Hepatocyte (in vitro differentiated cells): ENCODE measurements around the gene PALLD. TPM values are rescaled to one million over a fixed set of nuclear protein-coding genes. Genes with fewer than 3 reads are reported as not detected.

Source experiments
- DNase-seq: peaks from one replicate; pipeline ENCODE4 v3.0.0-alpha.2; 2016; ENCODE audit warnings: low spot score
- H2AFZ ChIP-seq: fragments of 200-600 bp; sonication (generic); 2 replicates; pipeline ENCODE4 v1.6.0; 2016; ENCODE audit warnings: antibody characterized with exemption, mild to moderate bottlenecking
- H3K27ac ChIP-seq: fragments of 200-600 bp; sonication (generic); 2 replicates; pipeline ENCODE4 v1.5.1; 2016; ENCODE audit warnings: mild to moderate bottlenecking
- H3K27me3 ChIP-seq: fragments of 200-600 bp; sonication (generic); 2 replicates; pipeline ENCODE4 v1.6.1; 2016
- H3K36me3 ChIP-seq: fragments of 200-600 bp; sonication (generic); replicated peaks from 2 replicates; pipeline ENCODE4 v1.5.1; 2016; ENCODE audit warnings: low read depth; ENCODE audit not compliant: insufficient read depth
- H3K4me1 ChIP-seq: fragments of 200-600 bp; sonication (generic); 2 replicates; pipeline ENCODE4 v1.5.1; 2016; ENCODE audit warnings: mild to moderate bottlenecking, moderate library complexity; ENCODE audit not compliant: insufficient read depth
- H3K4me2 ChIP-seq: fragments of 200-600 bp; sonication (generic); 2 replicates; pipeline ENCODE4 v1.6.0; 2016
- H3K4me3 ChIP-seq: fragments of 200-600 bp; sonication (generic); 2 replicates; pipeline ENCODE4 v1.5.1; 2016; ENCODE audit warnings: mild to moderate bottlenecking
- H3K79me2 ChIP-seq: fragments of 200-600 bp; sonication (generic); 2 replicates; pipeline ENCODE4 v1.6.0; 2017; ENCODE audit warnings: mild to moderate bottlenecking
- H3K9me2 ChIP-seq: fragments of 200-600 bp; sonication (generic); replicated peaks from 2 replicates; pipeline ENCODE4 v1.6.0; 2017; ENCODE audit warnings: mild to moderate bottlenecking; ENCODE audit not compliant: insufficient read depth
- H3K9me3 ChIP-seq: fragments of 200-600 bp; sonication (generic); 2 replicates; pipeline ENCODE4 v1.5.1; 2016; ENCODE audit warnings: low read depth, mild to moderate bottlenecking
- H4K20me1 ChIP-seq: fragments of 200-600 bp; sonication (generic); 2 replicates; pipeline ENCODE4 v1.6.0; 2016; ENCODE audit warnings: mild to moderate bottlenecking; ENCODE audit not compliant: insufficient read depth, poor library complexity, severe bottlenecking
- EZH2 ChIP-seq: fragments of 200-600 bp; sonication (generic); IDR thresholded peaks from 2 replicates; pipeline ENCODE4 v1.6.1; 2016; ENCODE audit warnings: antibody characterized with exemption, mild to moderate bottlenecking, borderline replicate concordance
- EZH2phosphoT487 ChIP-seq: fragments of 200-600 bp; sonication (generic); IDR thresholded peaks from one replicate; pipeline ENCODE4 v1.6.1; 2018; ENCODE audit warnings: antibody characterized with exemption, mild to moderate bottlenecking, low read depth, moderate library complexity; ENCODE audit not compliant: unreplicated experiment, severe bottlenecking
- WGBS: methylation state at CpG from one replicate; pipeline ENCODE4 v1.1.6; 2016; ENCODE audit warnings: low lambda C conversion rate; ENCODE audit errors: missing lambda C conversion rate; 5-methylcytosine and 5-hydroxymethylcytosine counted together
- polyA plus RNA-seq: library from polyadenylated mRNA; unstranded; fragments of >200 nt; fragmentation: Nextera tagmentation; extraction: Ambion mirVana; gene quantifications from 2 replicates; pipeline ENCODE4 v1.2.1, GENCODE V29; 2016
- total RNA-seq: library from RNA; depleted of rRNA; stranded (reverse); fragments of >200 nt; gene quantifications from 2 replicates; pipeline ENCODE4 v1.2.3, GENCODE V29; 2014
- TF ChIP-seq, protein P1 (sequence below): fragments of 200-600 bp; sonication (generic); IDR thresholded peaks from 2 replicates; pipeline ENCODE4 v1.5.1; 2016; ENCODE audit warnings: antibody characterized with exemption, mild to moderate bottlenecking; ENCODE audit not compliant: poor library complexity

Gene PALLD
- total and polyA plus RNA-seq, 2 experiments from 2014 or later = 82.7 to 85.2 TPM

DNA sequence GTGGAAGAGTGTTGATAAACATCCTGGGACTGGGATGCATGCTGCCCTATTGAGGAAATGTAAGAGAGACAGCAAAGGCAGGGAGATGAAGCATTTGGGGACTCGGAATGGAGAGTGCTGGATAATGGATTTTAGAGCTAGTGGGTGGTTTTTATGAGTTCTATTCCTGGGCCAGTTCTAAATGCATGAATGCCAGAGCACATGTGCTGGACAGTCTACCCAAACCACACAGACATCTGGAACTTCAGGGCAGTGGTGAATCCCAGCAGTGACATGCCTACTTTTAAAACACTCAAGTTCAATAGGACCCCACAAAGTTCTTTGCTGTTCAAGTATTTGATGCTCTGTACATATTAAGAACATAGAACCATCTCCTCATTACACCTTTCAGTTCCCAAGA, 379.3 kb downstream of the PALLD start:
- no peak overlapping the region for H3K4me2 ChIP-seq
- H3K9me3 ChIP-seq = no peaks in the 10 kb centered on the region
- DNase-seq = no peak
- H3K27ac ChIP-seq = no peak overlapping the region
- no peak overlapping the region for H2AFZ ChIP-seq
- no peaks in the 10 kb centered on the region for H3K36me3 ChIP-seq
- peaks cover 13% of the 10 kb centered on the region for H3K4me1 ChIP-seq
- WGBS = 63% methylated on average over 1 of the region's 1 CpG
- TF ChIP-seq EZH2phosphoT487 (no peak), EZH2 (no peak)
- TF ChIP-seq, protein P1, sequence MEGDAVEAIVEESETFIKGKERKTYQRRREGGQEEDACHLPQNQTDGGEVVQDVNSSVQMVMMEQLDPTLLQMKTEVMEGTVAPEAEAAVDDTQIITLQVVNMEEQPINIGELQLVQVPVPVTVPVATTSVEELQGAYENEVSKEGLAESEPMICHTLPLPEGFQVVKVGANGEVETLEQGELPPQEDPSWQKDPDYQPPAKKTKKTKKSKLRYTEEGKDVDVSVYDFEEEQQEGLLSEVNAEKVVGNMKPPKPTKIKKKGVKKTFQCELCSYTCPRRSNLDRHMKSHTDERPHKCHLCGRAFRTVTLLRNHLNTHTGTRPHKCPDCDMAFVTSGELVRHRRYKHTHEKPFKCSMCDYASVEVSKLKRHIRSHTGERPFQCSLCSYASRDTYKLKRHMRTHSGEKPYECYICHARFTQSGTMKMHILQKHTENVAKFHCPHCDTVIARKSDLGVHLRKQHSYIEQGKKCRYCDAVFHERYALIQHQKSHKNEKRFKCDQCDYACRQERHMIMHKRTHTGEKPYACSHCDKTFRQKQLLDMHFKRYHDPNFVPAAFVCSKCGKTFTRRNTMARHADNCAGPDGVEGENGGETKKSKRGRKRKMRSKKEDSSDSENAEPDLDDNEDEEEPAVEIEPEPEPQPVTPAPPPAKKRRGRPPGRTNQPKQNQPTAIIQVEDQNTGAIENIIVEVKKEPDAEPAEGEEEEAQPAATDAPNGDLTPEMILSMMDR = no peak
- no peaks in the 10 kb centered on the region for H3K9me2 ChIP-seq
- H3K4me3 ChIP-seq = no peak overlapping the region
- peaks cover 58% of the 10 kb centered on the region for H3K79me2 ChIP-seq
- no peaks in the 10 kb centered on the region for H3K27me3 ChIP-seq
- no peaks in the 10 kb centered on the region for H4K20me1 ChIP-seq

DNA sequence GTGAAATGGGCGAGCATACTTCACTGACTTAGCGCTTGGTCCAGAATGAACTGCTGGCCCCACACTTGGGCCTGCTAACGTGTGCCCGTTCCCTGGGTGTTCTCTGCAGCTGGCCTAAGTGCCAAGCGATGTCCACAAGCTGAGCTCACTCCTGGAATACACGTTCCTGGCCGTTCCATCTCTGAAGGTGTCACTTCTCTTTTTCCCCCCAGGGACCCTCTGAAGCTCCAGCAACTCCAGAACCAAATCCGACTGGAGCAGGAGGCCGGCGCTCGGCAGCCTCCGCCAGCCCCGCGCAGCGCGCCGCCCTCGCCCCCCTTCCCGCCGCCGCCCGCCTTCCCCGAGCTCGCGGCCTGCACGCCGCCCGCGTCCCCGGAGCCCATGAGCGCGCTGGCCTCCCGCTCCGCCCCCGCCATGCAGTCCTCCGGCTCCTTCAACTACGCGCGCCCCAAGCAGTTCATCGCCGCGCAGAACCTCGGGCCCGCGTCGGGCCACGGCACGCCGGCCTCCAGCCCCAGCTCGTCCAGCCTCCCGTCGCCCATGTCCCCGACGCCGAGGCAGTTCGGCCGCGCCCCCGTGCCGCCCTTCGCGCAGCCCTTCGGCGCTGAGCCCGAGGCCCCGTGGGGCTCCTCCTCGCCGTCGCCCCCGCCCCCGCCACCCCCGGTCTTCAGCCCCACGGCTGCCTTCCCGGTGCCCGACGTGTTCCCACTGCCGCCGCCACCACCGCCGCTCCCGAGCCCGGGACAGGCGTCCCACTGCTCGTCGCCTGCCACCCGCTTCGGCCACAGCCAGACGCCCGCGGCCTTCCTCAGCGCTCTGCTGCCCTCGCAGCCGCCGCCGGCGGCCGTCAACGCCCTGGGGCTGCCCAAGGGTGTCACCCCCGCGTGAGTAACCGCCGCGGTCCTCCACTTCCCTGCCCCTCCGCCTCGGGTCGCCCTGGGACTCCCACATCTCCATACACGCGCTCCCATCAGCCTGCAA, 380.9 kb downstream of the PALLD start:
- Histone ChIP-seq H3K27me3 (no peaks in the 10 kb centered on the region), H3K36me3 (no peaks in the 10 kb centered on the region), H3K4me2 (peak overlapping the region; percentile 71), H3K79me2 (peaks cover 44% of the 10 kb centered on the region), H3K27ac (no peak overlapping the region), H2AFZ (peak overlapping the region; percentile 34), H3K4me3 (no peak overlapping the region), H3K9me2 (no peaks in the 10 kb centered on the region), H3K9me3 (no peaks in the 10 kb centered on the region), H3K4me1 (peaks cover 14% of the 10 kb centered on the region), H4K20me1 (no peaks in the 10 kb centered on the region)
- 54% methylated on average over 40 of the region's 108 CpGs for WGBS
- TF ChIP-seq, protein P1 = no peak
- TF ChIP-seq EZH2phosphoT487 (no peak), EZH2 (no peak)
- DNase-seq = peak; percentile 62

DNA sequence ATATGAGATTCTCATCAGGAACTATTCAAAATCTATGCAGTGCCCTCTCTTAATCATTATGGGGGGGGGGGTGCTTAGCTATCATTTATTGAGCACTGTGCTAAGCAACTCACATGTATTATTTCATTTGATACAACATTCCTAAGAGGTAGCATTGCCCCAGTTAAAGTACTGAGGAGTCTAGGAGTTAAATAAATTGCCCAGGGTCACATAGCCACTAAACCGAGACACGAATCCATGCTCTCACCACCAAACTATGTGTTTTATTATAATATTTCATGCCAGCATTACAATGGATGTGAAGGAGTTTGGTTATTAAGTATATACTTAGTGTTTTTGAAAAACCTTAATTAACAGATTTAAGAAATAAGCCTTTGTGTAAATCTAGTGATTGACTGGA, 381.8 kb downstream of the PALLD start:
- Histone ChIP-seq H3K4me2 (peak overlapping the region; percentile 71), H3K79me2 (peaks cover 40% of the 10 kb centered on the region), H3K27ac (peak overlapping the region; percentile 30), H3K9me3 (no peaks in the 10 kb centered on the region), H3K9me2 (no peaks in the 10 kb centered on the region), H2AFZ (no peak overlapping the region), H3K27me3 (no peaks in the 10 kb centered on the region), H3K4me1 (peaks cover 14% of the 10 kb centered on the region), H3K36me3 (no peaks in the 10 kb centered on the region), H4K20me1 (no peaks in the 10 kb centered on the region), H3K4me3 (no peak overlapping the region)
- no peak for DNase-seq
- 89% methylated on average over 2 of the region's 2 CpGs for WGBS
- TF ChIP-seq EZH2phosphoT487 = no peak
- TF ChIP-seq EZH2 = no peak
- TF ChIP-seq, protein P1 = no peak
